HG03432 (cell line): ENCODE data around the gene ITGA3.
A peak's percentile ranks its signal among the peaks of the same experiment; 100 is the strongest.

ENCODE experiments used
- ATAC-seq: cut with Tn5 transposase; IDR thresholded peaks from one replicate; pipeline ENCODE4 v1.9.1; 2021; ENCODE audit warnings: mild to moderate bottlenecking, moderate library complexity; ENCODE audit not compliant: unreplicated experiment

Gene ITGA3

DNA sequence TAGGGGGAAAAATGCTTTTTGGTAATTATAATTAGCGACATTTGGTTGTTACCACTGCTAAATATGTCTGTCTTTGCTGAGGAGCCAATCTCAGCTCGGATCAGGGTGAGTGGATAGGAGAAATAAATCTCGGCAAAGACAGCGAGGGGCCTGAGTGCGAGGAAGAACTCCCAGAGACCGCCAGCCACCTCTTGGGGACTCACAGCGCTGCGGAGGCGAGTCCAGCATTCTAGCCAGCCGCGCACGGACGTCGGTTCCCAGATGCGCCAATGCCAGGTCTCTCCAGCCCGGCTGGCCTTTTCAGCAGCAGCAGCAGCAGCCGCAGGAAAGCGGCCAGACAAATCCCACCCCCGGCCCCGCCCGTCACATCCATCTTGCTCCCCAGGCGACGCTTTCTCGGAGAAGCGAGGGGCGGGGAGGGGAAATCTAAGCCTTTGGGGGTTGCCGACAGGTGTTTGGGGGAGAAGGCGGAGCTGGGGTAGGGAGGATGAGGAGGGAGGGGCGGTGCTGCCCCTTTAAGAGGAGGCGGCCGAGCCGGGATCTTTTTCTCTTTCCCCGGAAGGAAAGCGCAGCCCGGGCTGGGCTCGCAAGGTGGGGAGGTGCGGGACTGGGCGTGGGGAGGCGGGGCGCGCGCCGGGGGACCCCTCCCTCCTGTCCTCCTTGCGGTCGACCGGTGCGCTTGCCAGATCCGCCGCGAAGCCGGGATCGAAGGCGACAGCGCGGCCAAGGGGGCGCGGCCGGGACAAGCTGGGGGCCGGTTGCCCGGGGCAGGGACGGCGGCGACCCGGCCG lies at the start of gene ITGA3:
Gene ITGA3, plus strand, starts transcription at position 685 of the 791 bp plus-strand sequence. CDS start 330 bp downstream, outside the sequence.
- ATAC-seq: peak; percentile 42

GRCh38 chr17:50009282-50009681 lies 46.6 kb upstream of the ITGA3 start:
- no peak for ATAC-seq

DNA sequence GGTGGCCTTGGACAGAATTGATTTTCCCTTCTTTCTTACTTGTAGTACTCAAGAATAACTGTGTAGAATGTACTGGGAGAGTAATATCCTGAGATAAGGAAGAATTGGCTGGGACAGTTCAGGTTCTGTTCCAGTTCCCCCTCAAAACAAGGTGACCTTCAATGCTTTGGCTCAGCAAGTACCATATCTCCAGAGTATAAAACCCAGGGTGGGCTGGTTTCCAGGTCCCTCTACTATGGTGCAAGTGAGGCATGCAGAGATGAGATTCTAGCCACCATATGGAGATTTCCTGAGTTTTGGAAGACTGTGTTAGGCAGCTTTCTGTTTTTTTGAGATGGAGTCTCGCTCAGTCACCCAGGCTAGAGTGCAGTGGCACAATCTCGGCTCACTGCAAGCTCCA lies 42.8 kb upstream of the ITGA3 start:
- no peak for ATAC-seq

DNA sequence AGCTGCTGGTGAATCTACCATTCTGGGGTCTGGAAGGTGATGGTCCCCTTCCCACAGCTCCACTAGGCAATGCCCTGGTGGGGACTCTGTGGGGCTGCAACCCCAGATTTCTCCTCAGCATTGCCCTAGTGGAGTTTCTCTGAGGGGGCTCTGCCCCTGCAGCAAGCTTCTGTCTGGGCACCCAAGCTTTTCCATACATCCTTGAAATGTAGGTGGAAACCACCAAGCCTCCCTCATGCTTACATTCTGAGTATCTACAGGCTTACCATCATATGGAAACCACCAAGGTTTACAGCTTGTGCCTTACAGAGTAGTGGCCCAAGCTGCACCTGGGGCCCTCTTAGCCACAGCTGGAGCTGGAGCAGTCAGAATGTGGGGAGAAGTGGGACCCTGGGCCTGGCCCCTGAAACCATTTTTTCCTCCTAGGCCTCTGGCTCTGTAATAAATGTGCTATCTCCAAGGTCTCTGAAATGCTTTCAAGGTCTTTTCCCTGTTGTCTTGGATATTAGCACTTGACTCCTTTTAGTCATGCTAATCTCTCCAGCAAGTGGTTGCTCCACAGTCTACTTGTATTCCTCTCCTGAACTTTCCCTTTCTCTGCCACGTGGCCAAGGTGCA lies 41.3 kb upstream of the ITGA3 start:
- ATAC-seq: no peak

DNA sequence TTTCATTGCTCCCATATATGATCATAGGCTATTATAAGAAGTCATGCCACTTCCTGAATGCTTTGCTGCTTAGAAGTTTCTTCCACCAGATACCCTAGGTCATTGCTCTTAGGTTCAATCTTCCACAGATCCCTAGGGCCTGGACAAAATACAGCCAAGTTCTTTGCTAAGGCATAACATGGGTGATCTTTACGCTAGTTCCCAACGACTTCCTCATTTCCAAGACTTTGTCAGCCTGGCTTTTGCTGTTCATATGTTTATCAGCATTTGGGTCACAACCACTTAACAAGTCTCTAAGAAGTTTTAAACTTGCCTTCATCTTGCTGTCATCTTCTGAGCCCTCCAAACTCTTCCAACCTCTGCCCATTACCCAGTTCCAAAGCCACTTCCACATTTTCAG lies 40.8 kb upstream of the ITGA3 start:
- ATAC-seq: no peak

DNA sequence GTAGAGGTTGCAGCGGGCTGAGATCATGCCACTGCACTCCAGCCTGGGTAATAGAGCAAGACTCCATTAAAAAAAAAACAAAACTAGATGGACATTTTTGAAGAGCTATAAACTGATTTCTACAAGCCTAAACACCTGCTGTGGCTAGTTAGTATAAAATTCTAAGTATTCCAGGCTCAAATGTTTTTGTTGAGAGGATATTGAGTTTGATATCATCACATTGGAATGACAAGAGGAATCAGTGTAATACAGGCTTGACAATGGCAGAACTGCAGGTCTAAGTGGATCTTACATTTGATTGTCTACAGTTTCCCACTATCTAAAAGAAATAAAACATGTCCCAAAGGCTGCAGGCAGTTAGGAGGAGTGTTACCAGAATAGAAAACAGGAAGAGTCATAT lies 37.0 kb upstream of the ITGA3 start:
- ATAC-seq: no peak

- no peak for ATAC-seq
Measured at GRCh38 chr17:50020841-50021599, 34.9 kb upstream of the ITGA3 start.

- no peak for ATAC-seq
Measured at GRCh38 chr17:50021681-50022370, 34.1 kb upstream of the ITGA3 start.

DNA sequence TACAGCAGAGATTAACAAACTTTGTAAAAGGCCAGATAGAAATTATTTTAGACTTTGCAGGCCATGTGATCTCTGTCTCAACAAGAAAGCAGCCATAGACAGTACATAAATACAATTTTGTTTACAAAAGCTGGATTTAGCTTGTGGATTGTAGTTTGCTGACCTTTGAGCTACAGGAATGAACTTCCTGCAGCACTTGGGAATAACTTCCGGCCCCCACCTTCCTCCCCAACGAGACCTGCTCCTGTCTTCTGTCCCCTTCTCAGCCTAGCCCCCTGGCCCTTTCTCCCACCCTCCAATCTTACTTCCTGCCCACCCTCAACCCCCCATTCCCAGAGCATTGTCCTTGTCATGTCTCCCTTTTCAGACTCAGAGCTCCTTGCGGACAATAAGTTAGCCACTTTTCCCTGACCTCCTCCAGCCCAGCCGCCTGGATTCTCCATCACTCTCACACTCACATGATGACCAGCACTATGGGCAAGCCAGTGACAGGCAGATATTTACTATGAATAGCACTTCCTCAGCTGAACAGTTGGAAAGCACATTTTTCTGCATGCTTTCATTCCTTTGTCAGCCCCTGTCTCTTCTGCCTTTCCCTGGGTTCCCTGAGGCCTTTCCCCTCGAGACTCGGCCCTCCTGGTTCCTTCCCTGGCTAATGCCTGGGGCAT lies 33.3 kb upstream of the ITGA3 start:
- no peak for ATAC-seq

DNA sequence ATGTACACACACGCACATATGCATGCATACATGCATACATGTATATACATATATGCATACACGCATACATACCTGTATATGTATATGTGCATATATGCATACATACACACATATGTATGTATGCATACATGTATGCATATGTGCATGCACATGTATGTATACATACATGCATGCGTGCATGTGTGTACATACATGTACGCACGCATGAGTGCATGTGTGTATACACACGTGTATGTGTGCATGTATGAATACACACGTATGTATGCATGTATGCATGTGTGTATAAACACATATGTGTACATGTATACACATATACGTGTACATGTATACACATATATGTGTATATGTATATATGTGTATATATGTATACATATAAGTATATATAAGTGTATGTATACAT lies 32.4 kb upstream of the ITGA3 start:
- no peak for ATAC-seq

DNA sequence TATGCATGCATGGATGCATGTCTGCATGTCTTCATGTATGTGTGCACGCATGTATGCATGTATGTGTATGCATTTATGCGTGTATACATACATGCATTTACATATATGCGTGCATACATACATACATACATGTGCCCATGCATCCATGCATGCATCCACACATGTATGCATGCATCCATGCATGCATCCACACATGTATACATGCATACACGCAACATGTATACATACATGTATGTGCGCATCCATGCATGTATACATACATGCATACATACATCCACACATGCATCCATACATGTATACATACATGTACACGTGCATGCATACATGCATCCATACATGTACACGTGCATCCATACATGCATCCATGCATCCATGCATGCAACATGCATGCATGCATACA lies 31.1 kb upstream of the ITGA3 start:
- no peak for ATAC-seq

- no peak for ATAC-seq
Measured at GRCh38 chr17:50026046-50026675, 29.7 kb upstream of the ITGA3 start.

GRCh38 chr17:50026837-50027171 lies 29.1 kb upstream of the ITGA3 start:
- no peak for ATAC-seq

DNA sequence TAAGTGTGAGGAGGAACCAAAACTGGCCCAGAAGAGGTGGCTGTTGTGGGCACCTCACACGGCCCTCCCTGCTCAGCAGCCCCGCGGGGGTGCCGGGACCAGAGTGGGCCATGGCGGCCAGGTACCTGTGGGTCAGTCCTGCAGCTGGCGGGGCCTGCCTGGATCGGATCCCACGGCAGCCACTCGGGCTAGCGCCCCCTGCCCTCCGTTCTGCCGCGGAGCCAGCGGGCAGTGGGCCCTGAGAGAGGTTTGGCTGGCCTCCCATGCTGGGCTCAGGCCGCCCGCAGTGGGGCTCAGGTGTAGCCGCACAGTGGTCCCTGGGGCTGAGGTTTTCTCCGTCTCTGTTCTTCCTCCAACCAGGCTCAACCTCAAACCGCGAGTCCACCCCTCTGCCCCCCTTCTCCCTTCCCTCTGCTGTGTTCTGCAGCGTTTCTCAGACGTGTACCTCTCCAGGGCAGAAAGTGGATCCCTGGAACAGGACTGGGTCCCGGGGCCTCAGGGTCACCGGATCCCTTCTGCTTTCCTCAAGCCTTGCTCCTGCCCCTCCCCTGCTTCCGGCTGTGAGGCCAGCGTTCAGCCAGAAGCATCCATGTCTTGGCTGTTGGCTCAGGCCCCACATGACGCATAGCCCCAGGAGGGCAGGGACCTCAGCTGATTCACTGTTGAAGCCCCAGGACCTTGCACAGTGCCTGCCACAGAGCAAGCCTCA lies 28.6 kb upstream of the ITGA3 start:
- ATAC-seq: no peak

DNA sequence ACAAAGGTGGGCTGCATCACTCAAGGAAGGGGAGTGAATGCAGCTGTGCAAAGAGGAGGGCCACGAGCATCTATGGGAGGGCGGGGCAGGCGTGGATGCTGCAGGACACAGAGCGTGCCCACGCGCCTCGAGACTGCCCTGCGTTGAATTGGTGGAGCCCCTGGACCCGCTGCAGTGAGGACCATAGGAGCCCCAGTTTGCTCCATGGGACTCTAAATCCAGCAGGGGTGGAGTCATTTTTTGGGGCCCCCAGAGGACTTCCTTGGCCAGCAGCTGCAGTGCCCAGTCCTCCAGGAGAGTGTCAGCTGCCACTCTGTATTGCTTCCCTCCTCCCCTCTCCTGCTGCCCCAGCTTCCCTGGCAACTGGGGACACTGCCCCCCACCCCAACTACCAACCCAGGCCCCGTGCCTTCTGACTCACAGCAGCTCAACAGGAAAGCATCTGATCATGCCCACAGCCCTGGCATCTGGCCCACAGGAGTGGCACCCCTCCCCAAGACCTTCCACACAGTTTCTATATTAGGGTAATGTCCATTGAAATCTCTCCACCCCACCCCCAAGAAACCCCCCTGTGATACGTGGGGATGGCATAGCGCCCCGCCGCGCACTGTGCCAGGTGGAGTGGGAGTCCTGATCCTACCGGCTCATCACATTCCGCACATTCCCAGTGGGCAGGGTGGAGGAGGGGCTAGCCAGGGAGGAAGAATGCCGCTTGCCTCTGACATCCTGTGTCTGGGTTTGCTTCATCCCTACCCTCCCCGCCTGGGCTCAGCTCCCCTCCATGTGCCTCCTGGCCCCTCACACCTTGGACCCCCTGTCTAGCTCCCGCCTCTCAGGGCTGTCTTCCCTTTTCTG lies 27.8 kb upstream of the ITGA3 start:
- no peak for ATAC-seq

- no peak for ATAC-seq
Measured at GRCh38 chr17:50028736-50029120, 27.2 kb upstream of the ITGA3 start.

GRCh38 chr17:50029185-50029584 lies 26.7 kb upstream of the ITGA3 start:
- no peak for ATAC-seq

DNA sequence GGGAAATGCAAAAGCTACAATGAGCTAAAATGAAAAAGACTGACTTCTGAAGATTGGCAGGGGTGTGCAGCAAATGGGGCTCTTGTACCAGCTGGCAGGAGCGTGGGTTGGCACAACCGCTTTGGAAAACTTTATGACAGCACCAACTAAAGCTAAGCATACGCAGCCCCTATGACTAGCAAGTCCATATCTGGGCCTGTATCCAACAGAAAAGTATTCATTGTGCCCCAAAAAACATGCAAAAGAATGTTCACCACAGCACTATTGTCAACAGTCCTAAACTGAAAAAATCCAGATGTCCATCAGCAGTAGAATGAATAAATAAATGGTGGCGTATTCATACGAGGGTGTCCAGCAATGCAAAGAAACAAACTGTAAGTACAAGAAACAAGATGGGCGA lies 22.6 kb upstream of the ITGA3 start:
- no peak for ATAC-seq
